Measurements from ENCODE around the gene SDHA. TPM values are rescaled to one million over a fixed set of nuclear protein-coding genes. Genes with fewer than 3 reads are reported as not detected.

SDHA gene
- total and polyA plus RNA-seq, 2 donors from 2014 or later, result 135 to 256 TPM

DNA sequence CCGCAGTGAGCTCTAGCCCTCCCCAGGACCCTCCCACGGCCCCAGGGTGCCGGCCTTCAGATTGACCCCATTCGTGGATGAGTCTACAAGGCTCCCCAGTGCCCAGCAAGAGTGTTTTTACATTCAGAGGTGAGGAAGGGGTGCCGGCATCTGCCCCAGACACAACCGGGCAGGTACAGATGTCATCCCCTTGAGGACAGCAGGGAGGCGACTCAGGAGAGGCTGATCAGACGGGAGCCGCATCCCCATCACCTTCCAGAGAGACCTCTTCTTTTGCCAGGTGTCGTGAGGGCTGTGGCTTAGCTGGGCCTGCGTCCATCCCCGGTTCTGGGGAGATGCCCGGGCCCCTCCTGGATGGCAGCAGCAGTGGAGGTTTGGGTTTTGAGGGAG, 31.1 kb upstream of the SDHA start:
- TF ChIP-seq CTCF (IDR thresholded peaks at IDR 0.05; ENCODE audit: borderline replicate concordance, extremely low read depth, insufficient read depth), result no peak
- Histone ChIP-seq H3K4me1 (ENCODE audit: control insufficient read depth in 2 of 3, insufficient read depth in 2 of 3, low read depth in 1 of 3, low read length in 3 of 3) (peaks cover 0 to 14% (median 3%) of the 10 kb centered on the region in 3 donors), H3K36me3 (ENCODE audit: control insufficient read depth in 2 of 3, insufficient read depth in 3 of 3, low read length in 3 of 3) (no peaks in the 10 kb centered on the region), H3K27me3 (ENCODE audit: control insufficient read depth, insufficient read depth, low read length) (no peaks in the 10 kb centered on the region), H3K9me3 (ENCODE audit: control insufficient read depth in 2 of 3, insufficient read depth in 1 of 3, low read length in 3 of 3) (no peaks in the 10 kb centered on the region), H3K9ac (ENCODE audit: low read length in 3 of 3) (no peak overlapping the region), H3K27ac (ENCODE audit: low read depth in 2 of 2, low read length in 2 of 2) (no peak overlapping the region), H3K4me3 (ENCODE audit: low read length in 3 of 3) (no peak overlapping the region)
- DNase-seq (peak in 1 of 5 donors; percentile 53), FAIRE-seq (no peak)
- intact Hi-C loops (cut with DNase I), result no loop called here

- intact Hi-C loops (cut with DNase I), result no loop called here
- DNase-seq, result peak in 3 of 5 donors; percentile 20 to 75 (median 69)
- Histone ChIP-seq H3K4me1 (ENCODE audit: control insufficient read depth in 2 of 3, insufficient read depth in 2 of 3, low read depth in 1 of 3, low read length in 3 of 3) (peaks cover 0 to 14% (median 3%) of the 10 kb centered on the region in 3 donors), H3K9ac (ENCODE audit: low read length in 3 of 3) (peak overlapping the region in 1 of 3 donors; percentile 44), H3K36me3 (ENCODE audit: control insufficient read depth in 2 of 3, insufficient read depth in 3 of 3, low read length in 3 of 3) (no peaks in the 10 kb centered on the region), H3K9me3 (ENCODE audit: control insufficient read depth in 2 of 3, insufficient read depth in 1 of 3, low read length in 3 of 3) (no peaks in the 10 kb centered on the region), H3K27ac (ENCODE audit: low read depth in 2 of 2, low read length in 2 of 2) (no peak overlapping the region), H3K27me3 (ENCODE audit: control insufficient read depth, insufficient read depth, low read length) (no peaks in the 10 kb centered on the region), H3K4me3 (ENCODE audit: low read length in 3 of 3) (peak overlapping the region in 2 of 3 donors; percentile 40 to 54)
- no peak for FAIRE-seq
- TF ChIP-seq CTCF (IDR thresholded peaks at IDR 0.05; ENCODE audit: borderline replicate concordance, extremely low read depth, insufficient read depth), result no peak
These were observed 30.3 kb upstream of the SDHA start for GRCh38 chr5:187617-188451.

GRCh38 chr5:188488-189481, 29.3 kb upstream of the SDHA start:
- peak; percentile 91 to 95 (median 93) for DNase-seq
- intact Hi-C loops (cut with DNase I), result no loop called here
- Histone ChIP-seq H3K9ac (ENCODE audit: low read length in 3 of 3) (peak overlapping the region in 1 of 3 donors; percentile 44), H3K36me3 (ENCODE audit: control insufficient read depth in 2 of 3, insufficient read depth in 3 of 3, low read length in 3 of 3) (no peaks in the 10 kb centered on the region), H3K27ac (ENCODE audit: low read depth in 2 of 2, low read length in 2 of 2) (no peak overlapping the region), H3K9me3 (ENCODE audit: control insufficient read depth in 2 of 3, insufficient read depth in 1 of 3, low read length in 3 of 3) (no peaks in the 10 kb centered on the region), H3K4me3 (ENCODE audit: low read length in 3 of 3) (peak overlapping the region; percentile 40 to 54 (median 46)), H3K4me1 (ENCODE audit: control insufficient read depth in 2 of 3, insufficient read depth in 2 of 3, low read depth in 1 of 3, low read length in 3 of 3) (peaks cover 0 to 14% (median 3%) of the 10 kb centered on the region in 3 donors), H3K27me3 (ENCODE audit: control insufficient read depth, insufficient read depth, low read length) (no peaks in the 10 kb centered on the region)
- TF ChIP-seq CTCF (IDR thresholded peaks at IDR 0.05; ENCODE audit: borderline replicate concordance, extremely low read depth, insufficient read depth), result peak; percentile 93
- no peak for FAIRE-seq
